ENCODE data around the gene SCTR.

Gene SCTR

GRCh38 chr2:119487434-119488244, 36.6 kb downstream of the SCTR start:
- DNase-seq (ENCODE audit: low spot score): peak; percentile 46

- DNase-seq (ENCODE audit: low spot score): no peak
These were observed 37.4 kb downstream of the SCTR start for GRCh38 chr2:119486886-119487285.

GRCh38 chr2:119486196-119486827, 38.0 kb downstream of the SCTR start:
- DNase-seq (ENCODE audit: low spot score): no peak

- DNase-seq (ENCODE audit: low spot score): no peak
These were observed 38.8 kb downstream of the SCTR start for GRCh38 chr2:119485336-119486110.

- no peak for DNase-seq (ENCODE audit: low spot score)
These were observed 39.4 kb downstream of the SCTR start for GRCh38 chr2:119484834-119485233.

- no peak for DNase-seq (ENCODE audit: low spot score)
These were observed 40.2 kb downstream of the SCTR start for GRCh38 chr2:119483896-119484718.

- no peak for DNase-seq (ENCODE audit: low spot score)
These were observed 40.9 kb downstream of the SCTR start for GRCh38 chr2:119483395-119483753.

GRCh38 chr2:119482481-119483394, 41.5 kb downstream of the SCTR start:
- DNase-seq (ENCODE audit: low spot score): no peak

GRCh38 chr2:119481501-119482455, 42.5 kb downstream of the SCTR start:
- no peak for DNase-seq (ENCODE audit: low spot score)

GRCh38 chr2:119480718-119481142, 43.6 kb downstream of the SCTR start:
- no peak for DNase-seq (ENCODE audit: low spot score)

- DNase-seq (ENCODE audit: low spot score): no peak
These were observed 44.1 kb downstream of the SCTR start for GRCh38 chr2:119480184-119480583.

- no peak for DNase-seq (ENCODE audit: low spot score)
These were observed 45.3 kb downstream of the SCTR start for GRCh38 chr2:119478978-119479295.

GRCh38 chr2:119478188-119478977, 45.9 kb downstream of the SCTR start:
- DNase-seq (ENCODE audit: low spot score): no peak

- no peak for DNase-seq (ENCODE audit: low spot score)
These were observed 47.2 kb downstream of the SCTR start for GRCh38 chr2:119477113-119477505.

GRCh38 chr2:119476301-119477112, 47.8 kb downstream of the SCTR start:
- DNase-seq (ENCODE audit: low spot score): peak; percentile 61

GRCh38 chr2:119475857-119476244, 48.4 kb downstream of the SCTR start:
- DNase-seq (ENCODE audit: low spot score): no peak

- no peak for DNase-seq (ENCODE audit: low spot score)
These were observed 48.9 kb downstream of the SCTR start for GRCh38 chr2:119475225-119475856.
